Measurements from ENCODE around the gene MAP2K5.

MAP2K5 gene

GRCh38 chr15:67512933-67513714 is 29.4 kb upstream of the MAP2K5 start:
- Mint-ChIP-seq H3K4me1 (ENCODE audit: low read depth) (peaks cover 4% of the 10 kb centered on the region), H3K9me3 (no peaks in the 10 kb centered on the region), H3K27me3 (no peaks in the 10 kb centered on the region), H3K27ac (no peak overlapping the region), H3K4me3 (no peak overlapping the region), H3K36me3 (ENCODE audit: low read depth) (peaks cover 65% of the 10 kb centered on the region)
- no peak for DNase-seq

- DNase-seq: no peak
- no peaks in the 10 kb centered on the region for H3K27me3 Mint-ChIP-seq
- no peak overlapping the region for H3K4me3 Mint-ChIP-seq
- no peaks in the 10 kb centered on the region for H3K9me3 Mint-ChIP-seq
- peaks cover 4% of the 10 kb centered on the region for H3K4me1 Mint-ChIP-seq (ENCODE audit: low read depth)
- no peak overlapping the region for H3K27ac Mint-ChIP-seq
- peaks cover 62% of the 10 kb centered on the region for H3K36me3 Mint-ChIP-seq (ENCODE audit: low read depth)
These were observed 27.4 kb upstream of the MAP2K5 start for GRCh38 chr15:67515090-67515489.

GRCh38 chr15:67515557-67515956 is 26.9 kb upstream of the MAP2K5 start:
- Mint-ChIP-seq H3K4me3 (no peak overlapping the region), H3K36me3 (ENCODE audit: low read depth) (peaks cover 59% of the 10 kb centered on the region), H3K27ac (no peak overlapping the region), H3K27me3 (no peaks in the 10 kb centered on the region), H3K4me1 (ENCODE audit: low read depth) (peaks cover 6% of the 10 kb centered on the region), H3K9me3 (no peaks in the 10 kb centered on the region)
- no peak for DNase-seq

GRCh38 chr15:67520321-67521028 is 22.0 kb upstream of the MAP2K5 start:
- no peak for DNase-seq
- peaks cover 26% of the 10 kb centered on the region for H3K4me1 Mint-ChIP-seq (ENCODE audit: low read depth)
- peak overlapping the region; percentile 84 for H3K4me3 Mint-ChIP-seq
- peak overlapping the region; percentile 94 for H3K27ac Mint-ChIP-seq
- no peaks in the 10 kb centered on the region for H3K9me3 Mint-ChIP-seq
- H3K27me3 Mint-ChIP-seq: no peaks in the 10 kb centered on the region
- H3K36me3 Mint-ChIP-seq (ENCODE audit: low read depth): peaks cover 39% of the 10 kb centered on the region

- peak within 1 kb of the TSS; percentile 99 for H3K27ac Mint-ChIP-seq
These were observed 21.3 kb upstream of the MAP2K5 start, which contains the start of gene C15orf61 for GRCh38 chr15:67521029-67521782. Gene C15orf61, plus strand, starts transcription at chr15:67521131. Its CDS starts 118 bp downstream, at chr15:67521249.

GRCh38 chr15:67521783-67522568 is 20.5 kb upstream of the MAP2K5 start:
- peaks cover 26% of the 10 kb centered on the region for H3K4me1 Mint-ChIP-seq (ENCODE audit: low read depth)
- no peaks in the 10 kb centered on the region for H3K9me3 Mint-ChIP-seq

More at GRCh38 chr15:67521029-67521782, 21.3 kb upstream of the MAP2K5 start, which contains the start of gene C15orf61:
- Mint-ChIP-seq H3K4me1 (ENCODE audit: low read depth) (peaks cover 26% of the 10 kb centered on the region), H3K9me3 (no peaks in the 10 kb centered on the region), H3K36me3 (ENCODE audit: low read depth) (peaks cover 42% of the 10 kb centered on the region), H3K4me3 (peak within 1 kb of the TSS; percentile 95), H3K27me3 (no peaks in the 10 kb centered on the region)
- peak; percentile 91 for DNase-seq

GRCh38 chr15:67523330-67523729 is 19.2 kb upstream of the MAP2K5 start:
- DNase-seq: no peak
- peaks cover 48% of the 10 kb centered on the region for H3K36me3 Mint-ChIP-seq (ENCODE audit: low read depth)
- no peak overlapping the region for H3K27ac Mint-ChIP-seq
- no peaks in the 10 kb centered on the region for H3K27me3 Mint-ChIP-seq
- H3K4me3 Mint-ChIP-seq: peak overlapping the region; percentile 95
- peaks cover 26% of the 10 kb centered on the region for H3K4me1 Mint-ChIP-seq (ENCODE audit: low read depth)
- no peaks in the 10 kb centered on the region for H3K9me3 Mint-ChIP-seq

More at GRCh38 chr15:67521783-67522568, 20.5 kb upstream of the MAP2K5 start:
- peak overlapping the region; percentile 95 for H3K4me3 Mint-ChIP-seq
- DNase-seq: no peak
- H3K36me3 Mint-ChIP-seq (ENCODE audit: low read depth): peaks cover 45% of the 10 kb centered on the region
- H3K27me3 Mint-ChIP-seq: no peaks in the 10 kb centered on the region
- peak overlapping the region; percentile 99 for H3K27ac Mint-ChIP-seq

- Mint-ChIP-seq H3K27ac (no peak overlapping the region), H3K36me3 (ENCODE audit: low read depth) (peaks cover 52% of the 10 kb centered on the region), H3K4me1 (ENCODE audit: low read depth) (peaks cover 26% of the 10 kb centered on the region), H3K27me3 (no peaks in the 10 kb centered on the region), H3K4me3 (no peak overlapping the region), H3K9me3 (no peaks in the 10 kb centered on the region)
- DNase-seq: no peak
These were observed 18.3 kb upstream of the MAP2K5 start for GRCh38 chr15:67524235-67524634.

GRCh38 chr15:67528513-67528912 is 14.0 kb upstream of the MAP2K5 start:
- no peaks in the 10 kb centered on the region for H3K27me3 Mint-ChIP-seq
- DNase-seq: no peak
- peaks cover 39% of the 10 kb centered on the region for H3K36me3 Mint-ChIP-seq (ENCODE audit: low read depth)
- H3K4me1 Mint-ChIP-seq (ENCODE audit: low read depth): peaks cover 15% of the 10 kb centered on the region
- no peak overlapping the region for H3K27ac Mint-ChIP-seq
- H3K4me3 Mint-ChIP-seq: no peak overlapping the region
- no peaks in the 10 kb centered on the region for H3K9me3 Mint-ChIP-seq

GRCh38 chr15:67531379-67531914 is 11.1 kb upstream of the MAP2K5 start:
- Mint-ChIP-seq H3K27ac (peak overlapping the region; percentile 22), H3K9me3 (no peaks in the 10 kb centered on the region), H3K4me1 (ENCODE audit: low read depth) (peaks cover 15% of the 10 kb centered on the region), H3K27me3 (no peaks in the 10 kb centered on the region), H3K4me3 (no peak overlapping the region), H3K36me3 (ENCODE audit: low read depth) (peaks cover 31% of the 10 kb centered on the region)
- DNase-seq: no peak

- Mint-ChIP-seq H3K27me3 (no peaks in the 10 kb centered on the region), H3K9me3 (no peaks in the 10 kb centered on the region), H3K27ac (no peak overlapping the region), H3K36me3 (ENCODE audit: low read depth) (peaks cover 7% of the 10 kb centered on the region), H3K4me3 (no peak overlapping the region), H3K4me1 (ENCODE audit: low read depth) (peaks cover 18% of the 10 kb centered on the region)
- no peak for DNase-seq
These were observed 8.6 kb upstream of the MAP2K5 start for GRCh38 chr15:67533873-67534272.

- peaks cover 5% of the 10 kb centered on the region for H3K36me3 Mint-ChIP-seq (ENCODE audit: low read depth)
- peaks cover 22% of the 10 kb centered on the region for H3K4me1 Mint-ChIP-seq (ENCODE audit: low read depth)
- no peak overlapping the region for H3K27ac Mint-ChIP-seq
- H3K27me3 Mint-ChIP-seq: no peaks in the 10 kb centered on the region
- no peak overlapping the region for H3K4me3 Mint-ChIP-seq
- no peak for DNase-seq
- no peaks in the 10 kb centered on the region for H3K9me3 Mint-ChIP-seq
These were observed 8.1 kb upstream of the MAP2K5 start for GRCh38 chr15:67534360-67534759.

- Mint-ChIP-seq H3K9me3 (no peaks in the 10 kb centered on the region), H3K4me3 (no peak overlapping the region), H3K36me3 (ENCODE audit: low read depth) (peaks cover 9% of the 10 kb centered on the region), H3K27me3 (no peaks in the 10 kb centered on the region), H3K4me1 (ENCODE audit: low read depth) (peaks cover 31% of the 10 kb centered on the region), H3K27ac (no peak overlapping the region)
- no peak for DNase-seq
These were observed 4.7 kb upstream of the MAP2K5 start for GRCh38 chr15:67537771-67538170.

- peak overlapping the region; percentile 92 for H3K4me3 Mint-ChIP-seq
- peaks cover 64% of the 10 kb centered on the region for H3K4me1 Mint-ChIP-seq (ENCODE audit: low read depth)
- peak overlapping the region; percentile 91 for H3K27ac Mint-ChIP-seq
- DNase-seq: no peak
- H3K36me3 Mint-ChIP-seq (ENCODE audit: low read depth): peaks cover 38% of the 10 kb centered on the region
- H3K27me3 Mint-ChIP-seq: no peaks in the 10 kb centered on the region
- H3K9me3 Mint-ChIP-seq: no peaks in the 10 kb centered on the region
These were observed 830 bp downstream of the MAP2K5 start for GRCh38 chr15:67543348-67543718.

Measured in activated T-cell treated with anti-CD3 and anti-CD28 coated beads, Interleukin-2, amount 50 U/mL, for 24 hours (primary cell).